ENCODE data around the gene PKN1. TPM values are rescaled to one million over a fixed set of nuclear protein-coding genes. Genes with fewer than 3 reads are reported as not detected.

Gene PKN1
- total and polyA plus RNA-seq, 2 of the 13 experiments (the other 11 are each of a cell fraction or from before 2014, with no cell fraction given): 45.7 to 54.5 TPM

- peak; percentile 54; the same call in 1 of the 2 replicates for TF ChIP-seq DZIP1 (CRISPR knock-in tag; IDR thresholded peaks at IDR 0.05)
- peak; percentile 38; the same call in 1 of the 2 replicates for TF ChIP-seq CENPT (CRISPR knock-in tag; IDR thresholded peaks at IDR 0.05; ENCODE audit: low read depth)
- peak; percentile 66; the same call in 1 of the 2 replicates for TF ChIP-seq KAT8 (CRISPR knock-in tag; IDR thresholded peaks at IDR 0.05)
- peak; percentile 11; the same call in 1 of the 2 replicates for TF ChIP-seq SIX4 (CRISPR knock-in tag; IDR thresholded peaks at IDR 0.05)
- TF ChIP-seq MYC (CRISPR knock-in tag; IDR thresholded peaks at IDR 0.05; ENCODE audit: borderline replicate concordance): peak; percentile 31
- no peak for TF ChIP-seq ZNF30 (CRISPR knock-in tag; IDR thresholded peaks at IDR 0.05)
- no peak; the same call in 1 of the 2 replicates for TF ChIP-seq TP53 (CRISPR knock-in tag; conservative IDR thresholded peaks at IDR 0.05)
- TF ChIP-seq WIZ (CRISPR knock-in tag; IDR thresholded peaks at IDR 0.05): no peak
- TF ChIP-seq, protein P1, sequence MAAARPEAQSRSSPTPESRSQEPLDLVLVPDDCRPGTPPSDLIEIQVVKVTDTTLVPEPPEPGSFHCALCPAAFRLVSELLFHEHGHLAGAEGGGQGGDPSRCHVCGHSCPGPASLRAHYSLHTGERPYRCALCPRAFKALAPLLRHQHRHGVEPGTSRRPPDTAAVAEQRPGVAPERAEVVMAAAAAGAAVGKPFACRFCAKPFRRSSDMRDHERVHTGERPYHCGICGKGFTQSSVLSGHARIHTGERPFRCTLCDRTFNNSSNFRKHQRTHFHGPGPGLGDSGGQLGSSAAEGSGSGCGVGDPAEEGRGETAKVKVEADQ (CRISPR knock-in tag; IDR thresholded peaks at IDR 0.05; ENCODE audit: borderline replicate concordance): no peak
- TF ChIP-seq AGO2 (optimal IDR thresholded peaks at IDR 0.05; ENCODE audit: low read depth, low read length): peak; percentile 96
- TF ChIP-seq, protein P2, sequence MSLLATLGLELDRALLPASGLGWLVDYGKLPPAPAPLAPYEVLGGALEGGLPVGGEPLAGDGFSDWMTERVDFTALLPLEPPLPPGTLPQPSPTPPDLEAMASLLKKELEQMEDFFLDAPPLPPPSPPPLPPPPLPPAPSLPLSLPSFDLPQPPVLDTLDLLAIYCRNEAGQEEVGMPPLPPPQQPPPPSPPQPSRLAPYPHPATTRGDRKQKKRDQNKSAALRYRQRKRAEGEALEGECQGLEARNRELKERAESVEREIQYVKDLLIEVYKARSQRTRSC (CRISPR knock-in tag; IDR thresholded peaks at IDR 0.05; ENCODE audit: low read depth): 0 out of 2 replicates have a peak, but pooled peaks have one; percentile 62
- 0 out of 2 replicates have a peak, but pooled peaks have one; percentile 37 for TF ChIP-seq ZNF543 (CRISPR knock-in tag; IDR thresholded peaks at IDR 0.05)
- TF ChIP-seq ZNF318 (CRISPR knock-in tag; IDR thresholded peaks at IDR 0.05): no peak; the same call in 1 of the 2 replicates
- peak; percentile 51; the same call in 1 of the 2 replicates for TF ChIP-seq E2F1 (CRISPR knock-in tag; IDR thresholded peaks at IDR 0.05)
These were observed 84.9 kb downstream of the PKN1 start, which contains the start of gene DNAJB1 (continued) for GRCh38 chr19:14517840-14518505.

Data from HepG2 (cell line).